ENCODE data around the gene SCARB1.
A peak's percentile ranks its signal among the peaks of the same experiment; 100 is the strongest.

The SCARB1 gene

DNA sequence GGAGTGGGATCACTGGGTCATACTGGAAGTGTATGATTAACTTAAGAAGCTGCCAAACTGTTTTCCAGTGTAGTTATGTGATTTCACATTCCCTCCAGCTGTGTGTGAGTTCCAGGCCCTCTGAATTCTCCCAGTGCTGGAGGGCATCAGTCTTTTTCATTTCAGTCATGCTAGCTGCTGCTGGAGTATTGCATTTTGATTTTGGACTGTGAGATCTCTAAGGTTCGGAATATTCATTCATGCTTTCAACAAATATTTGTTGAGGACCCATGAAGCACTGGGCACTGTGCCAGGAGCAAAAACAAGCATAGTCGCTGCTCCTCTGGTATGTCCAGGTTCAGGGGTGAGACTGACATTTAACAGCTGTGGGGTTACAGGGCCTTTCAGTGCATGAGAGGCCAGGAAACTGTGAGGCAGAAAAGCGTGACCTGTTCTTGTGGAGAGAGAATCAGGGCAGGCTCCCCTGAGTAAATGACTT is 133.2 kb downstream of the SCARB1 start:
- peak; percentile 88 for DNase-seq (ENCODE audit: low spot score)

DNA sequence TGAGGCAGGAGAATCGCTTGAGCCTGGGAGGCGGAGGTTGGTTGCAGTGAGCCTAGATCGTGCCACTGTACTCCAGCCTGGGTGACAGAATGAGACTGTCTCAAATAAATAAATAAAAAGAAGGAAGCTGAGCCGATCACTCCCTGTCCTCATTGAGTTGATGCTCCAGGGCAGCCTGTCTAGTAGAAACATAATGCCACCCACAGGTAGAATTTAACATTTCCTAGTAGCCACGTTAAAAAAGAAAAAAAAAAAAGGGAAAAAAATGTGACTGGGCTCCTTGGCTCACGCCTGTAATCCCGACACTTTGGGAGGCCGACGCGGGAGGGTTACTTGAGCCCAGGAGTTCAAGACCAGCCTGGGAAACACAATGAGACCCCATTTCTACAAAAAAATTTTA is 135.7 kb downstream of the SCARB1 start:
- no peak for DNase-seq (ENCODE audit: low spot score)

DNA sequence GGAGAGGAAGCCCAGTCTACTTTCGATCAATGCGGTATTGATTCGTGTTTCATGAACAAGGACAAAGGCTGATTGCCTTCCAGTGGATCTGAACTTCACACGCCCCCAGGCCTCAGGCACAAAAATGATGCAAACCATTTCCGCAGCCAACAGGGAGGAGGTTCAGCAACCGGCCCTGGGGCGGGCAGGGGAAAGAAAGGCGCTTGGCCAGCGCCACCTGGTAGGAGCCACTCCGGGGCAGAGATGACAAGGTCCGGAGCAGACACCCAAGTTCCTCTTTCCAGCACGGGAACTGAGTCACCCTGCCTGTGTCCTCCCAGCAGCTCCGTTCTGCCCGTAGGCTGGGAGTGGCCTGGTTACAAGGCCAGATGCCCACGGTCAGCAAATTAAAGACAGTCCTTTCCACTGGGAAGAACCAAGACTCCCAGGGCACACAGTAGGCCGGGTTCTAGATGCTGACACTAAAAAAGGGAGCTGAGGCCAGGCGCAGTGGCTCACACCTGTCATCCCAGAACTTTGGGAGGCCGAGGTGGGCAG is 136.3 kb downstream of the SCARB1 start:
- peak; percentile 44 for DNase-seq (ENCODE audit: low spot score)

Measured in kidney tubule cell (primary cell).